ENCODE measurements around the gene RGL1. TPM values are rescaled to one million over a fixed set of nuclear protein-coding genes. Genes with fewer than 3 reads are reported as not detected.

The RGL1 gene
- total RNA-seq, 1 experiment from 2014 or later: 74.0 TPM

- ChIA-PET POLR2A (ENCODE audit: low non-redundant PET) (interaction anchor here (0.7 kb wide), 1 partner anchor 14 kb away, joined by 3 read pairs; no protein-coding TSS in a partner anchor), CTCF (no interaction called here)
- H3K4me3 ChIP-seq (ENCODE audit: low read depth, low read length, poor library complexity, severe bottlenecking): peak overlapping the region; percentile 14
- H3K9me3 ChIP-seq (ENCODE audit: low read depth, low read length, poor library complexity, severe bottlenecking): no peaks in the 10 kb centered on the region
- no TSS peak for BruUV-seq (replicated peaks)
- H3K27me3 ChIP-seq (replicated peaks; ENCODE audit: insufficient read depth, low read depth, low read length, poor library complexity): no peaks in the 10 kb centered on the region
- H3K4me1 ChIP-seq (ENCODE audit: insufficient read depth, low read length, poor library complexity, severe bottlenecking): peaks cover 91% of the 10 kb centered on the region
- peak overlapping the region; percentile 82 for H3K27ac ChIP-seq (ENCODE audit: low read depth, low read length, poor library complexity, severe bottlenecking)
- TF ChIP-seq CTCF (conservative IDR thresholded peaks at IDR 0.05; ENCODE audit: low read depth, low read length): no peak
- no peak for TF ChIP-seq EZH2 (IDR thresholded peaks at IDR 0.05; ENCODE audit: borderline replicate concordance, low read depth, low read length, poor library complexity, severe bottlenecking)
- peak; percentile 62 for DNase-seq (ENCODE audit: low spot score)
- intact Hi-C loops (cut with micrococcal nuclease; ENCODE audit: unreplicated experiment): no loop called here
- H3K36me3 ChIP-seq (ENCODE audit: insufficient read depth, low read length, poor library complexity, severe bottlenecking): peaks cover 24% of the 10 kb centered on the region
Measured at GRCh38 chr1:183812686-183813569, 8.0 kb downstream of the RGL1 start.

GRCh38 chr1:183814121-183814681 lies 9.3 kb downstream of the RGL1 start:
- peaks cover 19% of the 10 kb centered on the region for H3K36me3 ChIP-seq (ENCODE audit: insufficient read depth, low read length, poor library complexity, severe bottlenecking)
- H3K27me3 ChIP-seq (replicated peaks; ENCODE audit: insufficient read depth, low read depth, low read length, poor library complexity): no peaks in the 10 kb centered on the region
- no TSS peak for BruUV-seq (replicated peaks)
- H3K9me3 ChIP-seq (ENCODE audit: low read depth, low read length, poor library complexity, severe bottlenecking): no peaks in the 10 kb centered on the region
- H3K4me1 ChIP-seq (ENCODE audit: insufficient read depth, low read length, poor library complexity, severe bottlenecking): peaks cover 92% of the 10 kb centered on the region
- no peak for TF ChIP-seq EZH2 (IDR thresholded peaks at IDR 0.05; ENCODE audit: borderline replicate concordance, low read depth, low read length, poor library complexity, severe bottlenecking)
- TF ChIP-seq CTCF (conservative IDR thresholded peaks at IDR 0.05; ENCODE audit: low read depth, low read length): no peak
- peak overlapping the region; percentile 4 for H3K4me3 ChIP-seq (ENCODE audit: low read depth, low read length, poor library complexity, severe bottlenecking)
- CTCF ChIA-PET: no interaction called here
- POLR2A ChIA-PET (ENCODE audit: low non-redundant PET): interaction anchor here (0.6 kb wide), 1 partner anchor 150 kb away, joined by 3 read pairs; no protein-coding TSS in a partner anchor
- DNase-seq (ENCODE audit: low spot score): no peak
- peak overlapping the region; percentile 82 for H3K27ac ChIP-seq (ENCODE audit: low read depth, low read length, poor library complexity, severe bottlenecking)
- intact Hi-C loops (cut with micrococcal nuclease; ENCODE audit: unreplicated experiment): no loop called here

GRCh38 chr1:183816110-183816509 lies 11.2 kb downstream of the RGL1 start:
- H3K4me3 ChIP-seq (ENCODE audit: low read depth, low read length, poor library complexity, severe bottlenecking): no peak overlapping the region
- no peaks in the 10 kb centered on the region for H3K27me3 ChIP-seq (replicated peaks; ENCODE audit: insufficient read depth, low read depth, low read length, poor library complexity)
- H3K4me1 ChIP-seq (ENCODE audit: insufficient read depth, low read length, poor library complexity, severe bottlenecking): peaks cover 95% of the 10 kb centered on the region
- intact Hi-C loops (cut with micrococcal nuclease; ENCODE audit: unreplicated experiment): no loop called here
- ChIA-PET POLR2A (ENCODE audit: low non-redundant PET) (no interaction called here), CTCF (interaction anchor here (0.7 kb wide), 1 partner anchor 121 kb away, joined by 3 read pairs; no protein-coding TSS in a partner anchor)
- peaks cover 17% of the 10 kb centered on the region for H3K36me3 ChIP-seq (ENCODE audit: insufficient read depth, low read length, poor library complexity, severe bottlenecking)
- no peak for DNase-seq (ENCODE audit: low spot score)
- no TSS peak for BruUV-seq (replicated peaks)
- H3K27ac ChIP-seq (ENCODE audit: low read depth, low read length, poor library complexity, severe bottlenecking): peak overlapping the region; percentile 82
- TF ChIP-seq EZH2 (IDR thresholded peaks at IDR 0.05; ENCODE audit: borderline replicate concordance, low read depth, low read length, poor library complexity, severe bottlenecking) (no peak), CTCF (conservative IDR thresholded peaks at IDR 0.05; ENCODE audit: low read depth, low read length) (no peak)
- no peaks in the 10 kb centered on the region for H3K9me3 ChIP-seq (ENCODE audit: low read depth, low read length, poor library complexity, severe bottlenecking)

Measured in A673 (cell line).